ENCODE data around the gene TUBAL3.
"Not testable (repeated sequence)": the region's sequence is repeated elsewhere in the genome, so short reads cannot be mapped to it uniquely, and the experiment has no call there.

The TUBAL3 gene

GRCh38 chr10:5440206-5440605, 35.6 kb upstream of the TUBAL3 start:
- no peak overlapping the region for H3K4me3 Mint-ChIP-seq
- H3K9me3 Mint-ChIP-seq, result no peaks in the 10 kb centered on the region
- H3K27me3 Mint-ChIP-seq, result no peaks in the 10 kb centered on the region
- no peak overlapping the region for H3K27ac Mint-ChIP-seq
- H3K4me1 Mint-ChIP-seq, result peaks cover 35% of the 10 kb centered on the region
- H3K36me3 Mint-ChIP-seq, result no peaks in the 10 kb centered on the region
- no peak for ATAC-seq

GRCh38 chr10:5435328-5435727, 30.7 kb upstream of the TUBAL3 start:
- no peak overlapping the region for H3K27ac Mint-ChIP-seq
- peaks cover 3% of the 10 kb centered on the region for H3K9me3 Mint-ChIP-seq
- H3K4me1 Mint-ChIP-seq, result peaks cover 6% of the 10 kb centered on the region
- H3K27me3 Mint-ChIP-seq, result no peaks in the 10 kb centered on the region
- no peak for ATAC-seq
- H3K4me3 Mint-ChIP-seq, result no peak overlapping the region
- H3K36me3 Mint-ChIP-seq, result peaks cover 11% of the 10 kb centered on the region

- Mint-ChIP-seq H3K4me3 (no peak overlapping the region), H3K27me3 (no peaks in the 10 kb centered on the region), H3K36me3 (peaks cover 11% of the 10 kb centered on the region), H3K27ac (no peak overlapping the region), H3K4me1 (peaks cover 6% of the 10 kb centered on the region), H3K9me3 (peaks cover 3% of the 10 kb centered on the region)
- no peak for ATAC-seq
Observed at GRCh38 chr10:5434017-5434753, 29.6 kb upstream of the TUBAL3 start.

- ATAC-seq, result no peak
- H3K27me3 Mint-ChIP-seq, result no peaks in the 10 kb centered on the region
- peaks cover 11% of the 10 kb centered on the region for H3K36me3 Mint-ChIP-seq
- H3K27ac Mint-ChIP-seq, result no peak overlapping the region
- H3K9me3 Mint-ChIP-seq, result peaks cover 3% of the 10 kb centered on the region
- H3K4me1 Mint-ChIP-seq, result peaks cover 5% of the 10 kb centered on the region
- H3K4me3 Mint-ChIP-seq, result no peak overlapping the region
Observed at GRCh38 chr10:5433182-5433581, 28.6 kb upstream of the TUBAL3 start.

GRCh38 chr10:5428133-5428532, 23.5 kb upstream of the TUBAL3 start:
- Mint-ChIP-seq H3K9me3 (peaks cover 3% of the 10 kb centered on the region), H3K27me3 (no peaks in the 10 kb centered on the region), H3K4me1 (peaks cover 8% of the 10 kb centered on the region), H3K4me3 (no peak overlapping the region), H3K36me3 (peaks cover 11% of the 10 kb centered on the region), H3K27ac (no peak overlapping the region)
- ATAC-seq, result no peak

- no peak for ATAC-seq
- Mint-ChIP-seq H3K4me3 (no peak overlapping the region), H3K4me1 (peaks cover 8% of the 10 kb centered on the region), H3K27me3 (no peaks in the 10 kb centered on the region), H3K36me3 (peaks cover 4% of the 10 kb centered on the region), H3K9me3 (peaks cover 2% of the 10 kb centered on the region), H3K27ac (no peak overlapping the region)
Observed at GRCh38 chr10:5424751-5425150, 20.1 kb upstream of the TUBAL3 start.

GRCh38 chr10:5423771-5424170, 19.1 kb upstream of the TUBAL3 start:
- H3K4me3 Mint-ChIP-seq, result no peak overlapping the region
- H3K27ac Mint-ChIP-seq, result no peak overlapping the region
- H3K36me3 Mint-ChIP-seq, result peaks cover 13% of the 10 kb centered on the region
- peaks cover 8% of the 10 kb centered on the region for H3K4me1 Mint-ChIP-seq
- no peaks in the 10 kb centered on the region for H3K27me3 Mint-ChIP-seq
- H3K9me3 Mint-ChIP-seq, result peaks cover 10% of the 10 kb centered on the region
- no peak for ATAC-seq

GRCh38 chr10:5419466-5420094, 15.0 kb upstream of the TUBAL3 start:
- H3K4me1 Mint-ChIP-seq, result no peaks in the 10 kb centered on the region
- no peaks in the 10 kb centered on the region for H3K27me3 Mint-ChIP-seq
- ATAC-seq, result no peak
- peaks cover 16% of the 10 kb centered on the region for H3K9me3 Mint-ChIP-seq
- H3K36me3 Mint-ChIP-seq, result peaks cover 22% of the 10 kb centered on the region
- H3K27ac Mint-ChIP-seq, result no peak overlapping the region
- H3K4me3 Mint-ChIP-seq, result no peak overlapping the region

GRCh38 chr10:5418584-5418983, 14.0 kb upstream of the TUBAL3 start:
- Mint-ChIP-seq H3K4me3 (no peak overlapping the region), H3K27me3 (no peaks in the 10 kb centered on the region), H3K27ac (no peak overlapping the region), H3K9me3 (peaks cover 16% of the 10 kb centered on the region), H3K4me1 (no peaks in the 10 kb centered on the region), H3K36me3 (peaks cover 22% of the 10 kb centered on the region)
- ATAC-seq, result no peak

GRCh38 chr10:5416981-5417380, 12.4 kb upstream of the TUBAL3 start:
- no peak overlapping the region for H3K27ac Mint-ChIP-seq
- H3K9me3 Mint-ChIP-seq, result peaks cover 16% of the 10 kb centered on the region

GRCh38 chr10:5413012-5413938, 8.6 kb upstream of the TUBAL3 start:
- H3K9me3 Mint-ChIP-seq, result peaks cover 2% of the 10 kb centered on the region
- H3K27ac Mint-ChIP-seq, result peak overlapping the region; percentile 23
- H3K36me3 Mint-ChIP-seq, result peaks cover 3% of the 10 kb centered on the region
- peaks cover 21% of the 10 kb centered on the region for H3K27me3 Mint-ChIP-seq
- H3K4me3 Mint-ChIP-seq, result no peak overlapping the region
- H3K4me1 Mint-ChIP-seq, result no peaks in the 10 kb centered on the region
- no peak for ATAC-seq

More at GRCh38 chr10:5416981-5417380, 12.4 kb upstream of the TUBAL3 start:
- Mint-ChIP-seq H3K36me3 (peaks cover 22% of the 10 kb centered on the region), H3K4me3 (no peak overlapping the region), H3K27me3 (no peaks in the 10 kb centered on the region), H3K4me1 (no peaks in the 10 kb centered on the region)
- no peak for ATAC-seq

GRCh38 chr10:5412277-5412941, 7.8 kb upstream of the TUBAL3 start, which contains the start of gene NET1:
TSS of gene NET1 (plus strand) at chr10:5412557. CDS start at chr10:5412693, 136 bp downstream.
- H3K9me3 Mint-ChIP-seq, result no peaks in the 10 kb centered on the region
- no peaks in the 10 kb centered on the region for H3K36me3 Mint-ChIP-seq
- H3K27ac Mint-ChIP-seq, result peak within 1 kb of the TSS; percentile 23
- no peaks in the 10 kb centered on the region for H3K4me1 Mint-ChIP-seq
- peak within 1 kb of the TSS; percentile 75 for H3K4me3 Mint-ChIP-seq
- ATAC-seq, result peak; percentile 78
- H3K27me3 Mint-ChIP-seq, result peaks cover 21% of the 10 kb centered on the region

- H3K4me1 Mint-ChIP-seq, result no peaks in the 10 kb centered on the region
- H3K4me3 Mint-ChIP-seq, result peak overlapping the region; percentile 75
- no peak for ATAC-seq
- H3K27ac Mint-ChIP-seq, result no peak overlapping the region
- H3K9me3 Mint-ChIP-seq, result no peaks in the 10 kb centered on the region
- no peaks in the 10 kb centered on the region for H3K36me3 Mint-ChIP-seq
- peaks cover 21% of the 10 kb centered on the region for H3K27me3 Mint-ChIP-seq
Observed at GRCh38 chr10:5411941-5412276, 7.3 kb upstream of the TUBAL3 start.

- not testable (repeated sequence) for ATAC-seq, H3K27ac Mint-ChIP-seq, H3K4me1 Mint-ChIP-seq, H3K4me3 Mint-ChIP-seq, H3K9me3 Mint-ChIP-seq, H3K36me3 Mint-ChIP-seq
- peaks cover 21% of the 10 kb centered on the region for H3K27me3 Mint-ChIP-seq
Observed at GRCh38 chr10:5410787-5411186, 6.2 kb upstream of the TUBAL3 start.

GRCh38 chr10:5406918-5407317, 2.3 kb upstream of the TUBAL3 start:
- ATAC-seq, result no peak
- H3K27me3 Mint-ChIP-seq, result peaks cover 21% of the 10 kb centered on the region
- no peak overlapping the region for H3K4me3 Mint-ChIP-seq
- no peaks in the 10 kb centered on the region for H3K9me3 Mint-ChIP-seq
- no peaks in the 10 kb centered on the region for H3K36me3 Mint-ChIP-seq
- no peak overlapping the region for H3K27ac Mint-ChIP-seq
- H3K4me1 Mint-ChIP-seq, result no peaks in the 10 kb centered on the region
